Activated CD8-positive, alpha-beta memory T cell treated with anti-CD3 and anti-CD28 coated beads for 36 hours (primary cell): ENCODE data around the gene SCTR. TPM values are rescaled to one million over a fixed set of nuclear protein-coding genes. Genes with fewer than 3 reads are reported as not detected.

ENCODE experiments used
- CTCF ChIA-PET: fragments of 350-600 bp; sonication (Branson Sonifier 250); formaldehyde crosslinking; loops from one replicate; lab custom pipeline; 2021; ENCODE audit warnings: antibody characterized with exemption; lab: Charles Lee
- POLR2A ChIA-PET: fragments of 350-600 bp; sonication (Branson Sonifier 250); formaldehyde crosslinking; loops from one replicate; lab custom pipeline; 2021; ENCODE audit warnings: antibody characterized with exemption; lab: Charles Lee
- total RNA-seq, 2 experiments: library from RNA; stranded (reverse); gene quantifications; one replicate each; pipeline ENCODE4 v1.2.3, GENCODE V29; 2021

The SCTR gene
- total RNA-seq, 2 experiments from 2014 or later, result not detected

DNA sequence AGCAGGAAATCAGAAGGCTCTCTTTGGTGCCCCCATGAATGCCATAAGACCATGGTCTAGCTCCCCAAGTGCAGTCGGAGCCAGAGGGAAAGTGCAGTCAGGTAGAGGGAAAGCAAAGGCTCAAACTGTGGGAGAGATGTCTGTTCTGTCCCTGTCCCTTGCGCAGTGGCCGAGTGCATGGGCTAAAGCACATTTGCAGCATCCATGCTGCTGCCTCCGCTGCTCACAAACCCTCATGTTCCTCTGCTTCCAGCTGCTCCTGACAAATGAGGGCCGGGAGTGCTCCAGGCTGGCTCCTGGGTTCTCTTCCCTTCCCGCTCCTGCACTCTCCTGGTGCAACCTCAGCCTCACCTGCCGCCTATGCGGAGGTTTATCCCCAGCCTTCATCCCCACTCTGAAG lies 34.2 kb downstream of the SCTR start:
- ChIA-PET POLR2A (no interaction called here), CTCF (no interaction called here)

GRCh38 chr2:119489232-119489952 lies 34.9 kb downstream of the SCTR start:
- ChIA-PET CTCF (no interaction called here), POLR2A (no interaction called here)

GRCh38 chr2:119488245-119489214 lies 35.8 kb downstream of the SCTR start:
- CTCF ChIA-PET, result no interaction called here
- POLR2A ChIA-PET, result no interaction called here

DNA sequence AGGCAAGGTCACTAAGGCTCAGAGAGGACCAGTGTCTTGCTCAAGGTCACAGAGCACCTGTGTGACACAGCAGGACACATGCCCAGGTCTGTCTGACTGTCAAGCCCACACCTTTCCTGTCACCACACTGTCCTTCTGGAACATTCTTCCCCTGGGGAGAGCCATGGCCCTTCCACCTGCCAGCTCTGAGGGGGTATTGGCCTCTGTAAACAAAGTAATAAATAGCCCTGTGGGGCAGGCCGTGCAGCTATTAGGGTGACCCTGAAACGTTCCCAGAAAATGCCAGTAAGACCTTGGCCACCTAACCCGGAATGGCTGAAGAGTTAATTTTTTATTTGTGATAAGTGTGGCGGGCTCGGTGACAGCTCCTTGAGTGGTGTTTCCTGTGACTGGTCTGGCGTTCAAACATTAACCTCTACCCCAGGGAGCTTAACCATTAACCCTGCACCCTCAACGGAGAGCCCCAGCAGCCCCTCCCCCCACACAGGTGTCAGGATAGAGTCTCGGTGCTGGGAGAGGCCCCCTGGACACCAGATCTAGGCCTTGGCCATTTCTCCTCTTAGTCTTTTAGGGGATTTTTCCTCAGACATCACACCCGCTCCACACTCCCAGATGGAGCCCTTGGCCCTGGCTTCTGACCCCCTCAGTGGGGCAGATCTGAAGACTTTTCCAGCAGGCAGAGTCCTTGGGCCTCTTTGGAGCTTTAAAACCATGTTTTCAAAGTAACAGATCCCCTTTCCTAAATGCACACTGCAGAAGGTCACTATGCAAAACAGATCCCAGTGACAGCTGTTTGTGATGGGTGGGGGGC lies 36.6 kb downstream of the SCTR start:
- ChIA-PET POLR2A (no interaction called here), CTCF (no interaction called here)

DNA sequence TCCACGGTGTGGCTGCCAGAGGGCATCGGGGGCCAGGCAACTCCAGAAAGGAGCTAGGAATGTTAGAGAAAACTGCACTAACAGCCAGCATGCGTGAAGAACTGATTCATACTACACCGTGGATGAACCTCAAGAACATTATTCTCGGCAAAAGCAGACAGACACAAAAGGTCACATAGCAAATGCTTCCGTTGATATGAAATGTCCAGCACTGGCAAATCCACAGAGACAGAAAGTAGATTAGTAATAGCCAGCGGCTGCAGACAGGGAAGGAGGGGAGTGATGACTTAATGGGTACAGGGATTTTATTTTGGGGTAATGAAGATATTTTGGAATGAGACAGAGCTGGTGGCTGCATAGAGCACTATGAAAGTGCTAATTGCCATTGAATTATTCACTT lies 37.4 kb downstream of the SCTR start:
- CTCF ChIA-PET, result no interaction called here
- POLR2A ChIA-PET, result no interaction called here

GRCh38 chr2:119486196-119486827 lies 38.0 kb downstream of the SCTR start:
- CTCF ChIA-PET, result no interaction called here

GRCh38 chr2:119485336-119486110 lies 38.8 kb downstream of the SCTR start:
- ChIA-PET POLR2A (no interaction called here), CTCF (interaction anchor here (0.6 kb wide), 1 partner anchor 86 kb away, joined by 3 read pairs; no protein-coding TSS in a partner anchor)

More at GRCh38 chr2:119486196-119486827, 38.0 kb downstream of the SCTR start:
- POLR2A ChIA-PET, result no interaction called here

DNA sequence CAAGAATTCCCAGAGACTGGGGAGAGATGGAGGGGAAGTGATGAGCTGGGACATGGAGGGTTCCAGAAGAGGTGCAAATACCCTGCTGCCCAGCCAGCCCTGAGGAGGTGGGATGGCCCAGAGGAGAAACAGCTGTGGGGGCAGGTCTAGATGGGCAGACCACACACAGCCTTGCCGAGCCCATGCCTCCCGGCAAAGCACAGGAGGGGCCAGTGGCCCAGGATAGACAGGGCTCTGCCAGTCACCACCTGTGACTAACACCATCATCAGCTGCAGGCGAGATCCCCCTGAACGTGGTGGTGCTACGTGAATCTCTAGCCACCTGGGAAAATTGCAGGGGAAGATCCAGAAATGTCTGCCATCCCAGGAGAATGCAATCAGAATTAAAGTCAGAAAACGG lies 39.4 kb downstream of the SCTR start:
- POLR2A ChIA-PET, result no interaction called here

DNA sequence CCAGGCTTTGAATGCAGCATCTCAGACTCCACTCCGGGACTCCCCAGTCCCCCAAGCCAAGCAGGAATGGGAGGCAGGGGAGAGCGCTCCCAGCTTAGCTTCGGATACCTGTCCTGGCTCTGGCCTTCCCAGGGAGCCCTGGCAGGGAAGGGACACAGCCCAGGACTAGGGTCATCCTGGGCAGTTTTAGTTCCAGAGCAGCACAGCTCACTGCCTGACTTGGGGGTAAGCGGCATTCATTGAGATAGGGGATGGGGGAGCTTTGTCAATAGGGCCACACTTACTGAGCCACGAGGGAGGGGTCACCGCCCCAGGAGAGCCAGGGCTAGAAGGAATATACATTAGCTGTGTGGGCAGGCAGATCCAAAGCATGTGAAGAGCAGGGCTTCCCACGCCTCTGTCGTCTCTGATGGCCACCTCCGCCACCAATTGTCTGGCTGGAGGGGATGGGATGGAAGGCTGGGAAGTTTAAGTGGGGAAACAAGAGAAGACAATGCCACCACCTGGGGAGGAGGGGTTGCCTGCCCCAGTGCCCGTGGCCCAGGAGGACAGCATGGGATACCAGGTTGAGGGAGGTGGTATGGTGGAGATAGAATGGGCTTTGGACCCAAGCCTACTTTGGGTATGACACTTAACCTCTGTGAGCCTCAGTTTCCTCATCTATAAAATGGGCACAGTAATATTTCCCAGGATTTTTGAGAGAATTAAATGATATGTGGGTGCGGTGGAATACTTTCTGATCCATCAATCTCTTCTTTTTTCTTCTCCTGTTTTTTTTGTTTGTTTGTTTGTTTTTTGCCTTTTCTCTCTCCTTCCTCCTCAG lies 40.2 kb downstream of the SCTR start:
- CTCF ChIA-PET, result no interaction called here
- POLR2A ChIA-PET, result no interaction called here

More for the DNA sequence above, 39.4 kb downstream of the SCTR start:
- CTCF ChIA-PET, result interaction anchor here (0.6 kb wide), 1 partner anchor 87 kb away, joined by 3 read pairs; no protein-coding TSS in a partner anchor

GRCh38 chr2:119483395-119483753 lies 40.9 kb downstream of the SCTR start:
- POLR2A ChIA-PET, result no interaction called here
- CTCF ChIA-PET, result no interaction called here

DNA sequence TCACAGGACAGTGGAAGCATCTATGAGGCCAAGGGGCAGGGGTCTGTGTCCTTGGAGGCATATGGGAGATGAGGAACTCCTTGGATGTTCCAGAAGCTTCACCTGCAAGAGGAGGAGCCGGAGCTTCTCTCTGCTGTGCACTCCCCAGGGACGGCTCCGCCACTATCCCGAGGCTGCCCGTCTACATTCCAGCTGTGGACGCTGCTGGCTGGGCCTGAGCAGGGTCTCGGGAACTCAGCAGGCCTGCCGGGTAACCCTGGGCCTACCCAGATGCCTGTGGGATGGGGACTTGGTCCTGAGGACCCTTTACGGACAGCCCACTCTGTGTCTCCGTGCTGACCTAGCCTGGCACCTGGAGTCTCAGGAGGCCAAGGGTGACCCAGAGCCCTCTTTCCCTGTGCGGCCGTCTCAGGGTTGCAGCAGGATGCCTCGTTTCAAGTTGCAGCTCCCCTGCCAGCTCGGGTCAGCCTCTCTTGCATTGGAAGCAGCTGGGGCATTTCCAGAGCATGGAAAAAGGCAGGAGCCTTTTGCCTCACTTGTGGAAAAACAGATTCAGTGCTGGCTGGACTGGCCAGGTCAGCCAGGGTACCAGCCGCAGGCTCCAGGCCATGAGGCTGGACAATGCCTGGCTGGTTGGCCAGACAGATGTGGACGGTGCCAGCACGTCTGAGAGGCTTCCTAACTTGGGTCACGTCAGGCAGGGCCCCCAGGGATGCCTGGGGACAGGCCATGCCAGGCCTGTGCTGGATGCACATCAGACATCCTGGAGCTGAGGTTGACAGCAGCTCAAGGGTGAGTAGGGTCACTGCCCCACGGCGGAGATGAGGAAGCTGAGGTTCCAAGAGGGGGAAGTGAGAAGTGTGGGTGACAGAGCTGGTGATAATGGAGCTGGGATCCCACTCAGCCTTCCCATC lies 41.5 kb downstream of the SCTR start:
- ChIA-PET POLR2A (no interaction called here), CTCF (no interaction called here)

GRCh38 chr2:119481501-119482455 lies 42.5 kb downstream of the SCTR start:
- POLR2A ChIA-PET, result no interaction called here
- CTCF ChIA-PET, result no interaction called here

DNA sequence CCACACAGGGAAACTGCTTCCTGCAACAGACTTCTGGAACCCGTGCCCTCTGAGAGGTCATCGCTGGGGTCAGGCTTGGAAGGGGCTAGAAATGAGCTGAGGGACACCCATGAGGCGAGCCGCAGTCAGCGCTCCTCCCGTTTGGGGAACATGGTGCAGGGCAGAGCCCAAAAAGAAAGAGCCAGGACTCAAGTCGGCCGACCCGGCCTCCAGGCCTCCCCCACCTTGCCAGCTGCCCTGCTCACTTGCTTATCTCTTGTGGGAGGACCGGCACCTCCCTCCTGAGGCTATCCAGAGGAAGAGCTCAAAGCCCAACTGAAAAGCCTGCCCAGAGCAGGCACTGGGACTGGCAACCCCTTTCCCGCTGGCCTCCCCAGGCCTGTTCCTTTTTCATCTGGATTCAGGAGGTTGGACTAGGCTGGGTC lies 43.6 kb downstream of the SCTR start:
- POLR2A ChIA-PET, result no interaction called here
- CTCF ChIA-PET, result no interaction called here

DNA sequence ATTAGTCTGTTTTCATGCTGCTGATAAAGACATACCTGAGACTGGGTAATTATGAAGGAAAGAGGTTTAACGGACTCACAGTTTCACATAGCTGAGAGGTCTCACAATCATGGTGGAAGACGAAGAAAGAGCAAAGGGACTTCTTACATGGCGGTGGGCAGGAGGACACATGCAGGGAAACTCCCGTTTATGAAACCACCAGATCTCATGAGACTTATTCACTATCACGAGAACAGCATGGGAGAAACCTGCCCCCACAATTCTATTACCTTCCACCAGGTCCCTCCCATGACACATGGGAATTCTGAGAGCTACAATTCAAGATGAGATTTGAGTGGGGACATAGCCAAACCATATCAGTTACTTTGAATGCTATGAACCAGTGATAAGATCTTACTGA lies 44.1 kb downstream of the SCTR start:
- ChIA-PET CTCF (no interaction called here), POLR2A (no interaction called here)

DNA sequence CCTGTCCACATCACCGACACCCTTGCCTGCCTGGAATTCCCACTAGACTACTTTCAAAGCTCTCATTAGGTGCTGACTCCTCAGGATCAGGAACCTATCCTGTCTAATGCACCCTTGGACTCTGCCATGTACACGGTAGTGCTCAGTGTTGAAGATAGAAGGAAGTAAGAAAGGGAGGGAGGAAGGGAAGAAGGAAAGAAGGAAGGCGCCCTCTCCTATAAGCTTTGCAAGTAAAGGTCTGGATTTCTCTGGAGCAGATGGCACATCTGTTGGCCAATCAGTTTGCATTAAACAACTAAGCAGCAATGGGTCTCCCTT lies 45.3 kb downstream of the SCTR start:
- POLR2A ChIA-PET, result no interaction called here
- CTCF ChIA-PET, result no interaction called here
